C4-2B (cell line): Measurements from ENCODE around the gene RAD18.

Experiments
- H3K27ac ChIP-seq: fragments of 450-650 bp; 2 replicates; pipeline ENCODE4 v1.5.1; 2017
- ZFX ChIP-seq: fragments of 450-650 bp; IDR thresholded peaks from 2 replicates; pipeline ENCODE4 v1.6.1; 2017
- TF ChIP-seq, protein P1 (sequence below): fragments of 450-650 bp; conservative IDR thresholded peaks from 2 replicates; pipeline ENCODE4 v1.5.1; 2017; ENCODE audit warnings: mild to moderate bottlenecking

The RAD18 gene

DNA sequence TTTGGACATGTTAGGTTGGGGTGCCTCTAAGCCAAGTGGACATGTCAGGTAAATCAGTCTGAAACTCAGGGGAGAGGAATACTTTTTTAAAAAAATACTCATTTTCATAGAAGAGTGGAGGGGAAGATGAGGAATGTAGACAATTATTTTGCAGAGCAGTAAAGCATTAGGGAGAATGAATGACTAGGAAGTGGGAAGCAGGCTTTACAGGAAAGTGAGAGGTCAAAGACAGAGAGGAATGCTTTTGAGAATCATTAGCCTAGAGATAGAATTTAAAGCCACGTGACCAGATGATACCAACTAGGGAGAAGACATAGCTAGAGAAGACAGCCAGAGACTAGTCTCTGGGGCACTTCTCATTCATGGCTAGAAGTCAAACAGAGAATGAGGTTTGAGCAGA lies 91.0 kb downstream of the RAD18 start:
- no peak overlapping the region for H3K27ac ChIP-seq
- no peak for TF ChIP-seq ZFX
- TF ChIP-seq, protein P1, sequence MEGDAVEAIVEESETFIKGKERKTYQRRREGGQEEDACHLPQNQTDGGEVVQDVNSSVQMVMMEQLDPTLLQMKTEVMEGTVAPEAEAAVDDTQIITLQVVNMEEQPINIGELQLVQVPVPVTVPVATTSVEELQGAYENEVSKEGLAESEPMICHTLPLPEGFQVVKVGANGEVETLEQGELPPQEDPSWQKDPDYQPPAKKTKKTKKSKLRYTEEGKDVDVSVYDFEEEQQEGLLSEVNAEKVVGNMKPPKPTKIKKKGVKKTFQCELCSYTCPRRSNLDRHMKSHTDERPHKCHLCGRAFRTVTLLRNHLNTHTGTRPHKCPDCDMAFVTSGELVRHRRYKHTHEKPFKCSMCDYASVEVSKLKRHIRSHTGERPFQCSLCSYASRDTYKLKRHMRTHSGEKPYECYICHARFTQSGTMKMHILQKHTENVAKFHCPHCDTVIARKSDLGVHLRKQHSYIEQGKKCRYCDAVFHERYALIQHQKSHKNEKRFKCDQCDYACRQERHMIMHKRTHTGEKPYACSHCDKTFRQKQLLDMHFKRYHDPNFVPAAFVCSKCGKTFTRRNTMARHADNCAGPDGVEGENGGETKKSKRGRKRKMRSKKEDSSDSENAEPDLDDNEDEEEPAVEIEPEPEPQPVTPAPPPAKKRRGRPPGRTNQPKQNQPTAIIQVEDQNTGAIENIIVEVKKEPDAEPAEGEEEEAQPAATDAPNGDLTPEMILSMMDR, result no peak

DNA sequence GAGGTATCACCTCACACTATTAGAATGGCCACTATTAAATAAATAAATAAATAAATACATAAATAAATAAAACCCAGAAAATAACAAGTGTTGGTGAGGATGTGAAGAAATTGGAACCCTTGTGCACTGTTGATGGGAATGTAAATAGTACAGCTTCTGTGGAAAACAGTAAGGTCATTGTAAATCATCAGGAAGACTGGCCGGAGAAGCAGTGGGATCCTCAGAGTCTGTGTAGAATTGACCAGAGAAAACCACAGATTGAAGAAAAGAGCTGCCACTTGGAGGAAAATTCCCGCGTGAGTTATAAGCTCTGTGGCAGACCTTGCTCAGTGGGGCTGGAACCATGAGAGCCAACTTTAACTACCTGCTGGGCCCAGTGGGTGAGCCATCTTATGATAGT lies 92.0 kb downstream of the RAD18 start:
- H3K27ac ChIP-seq, result no peak overlapping the region
- TF ChIP-seq, protein P1, result no peak
- no peak for TF ChIP-seq ZFX

DNA sequence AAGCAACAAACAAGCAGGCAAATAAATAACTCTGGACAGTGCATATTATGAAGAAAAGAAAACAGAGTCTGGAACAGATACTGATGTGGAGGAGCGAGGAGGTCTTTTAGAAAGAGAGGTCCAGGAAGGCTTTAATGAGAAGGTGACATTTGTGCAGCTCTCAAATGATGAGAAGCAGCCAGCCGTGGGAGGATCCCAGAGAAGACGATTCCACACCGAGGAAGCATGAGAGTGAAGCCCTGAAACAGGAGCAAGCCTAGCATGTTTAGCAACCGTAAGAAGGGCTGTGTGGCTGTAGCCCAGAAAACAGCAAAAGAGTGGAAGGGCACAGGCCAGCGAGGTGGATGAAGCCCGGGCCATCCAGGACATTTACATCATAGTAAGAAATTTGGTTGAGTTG lies 93.1 kb downstream of the RAD18 start:
- no peak overlapping the region for H3K27ac ChIP-seq
- TF ChIP-seq, protein P1, result no peak
- no peak for TF ChIP-seq ZFX

DNA sequence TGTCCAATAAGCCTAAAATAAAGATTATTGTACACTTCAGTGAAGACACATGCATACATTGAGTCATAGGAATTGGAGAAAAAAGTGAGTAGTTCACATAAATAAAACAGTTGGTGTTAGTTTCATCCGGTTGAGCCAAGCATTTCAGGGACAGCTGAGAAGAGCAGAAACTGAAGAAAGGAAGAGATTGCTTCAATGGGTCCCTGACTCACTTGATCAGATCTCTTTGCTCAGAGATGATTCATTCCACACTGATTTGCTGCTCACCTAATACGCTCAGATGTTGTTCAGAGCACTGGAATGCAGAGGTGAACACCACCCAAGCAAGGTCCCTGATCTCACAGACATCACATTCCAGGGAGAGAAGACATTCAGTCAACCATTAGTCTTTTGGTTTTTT lies 93.7 kb downstream of the RAD18 start:
- TF ChIP-seq, protein P1, result no peak
- no peak for TF ChIP-seq ZFX
- no peak overlapping the region for H3K27ac ChIP-seq

DNA sequence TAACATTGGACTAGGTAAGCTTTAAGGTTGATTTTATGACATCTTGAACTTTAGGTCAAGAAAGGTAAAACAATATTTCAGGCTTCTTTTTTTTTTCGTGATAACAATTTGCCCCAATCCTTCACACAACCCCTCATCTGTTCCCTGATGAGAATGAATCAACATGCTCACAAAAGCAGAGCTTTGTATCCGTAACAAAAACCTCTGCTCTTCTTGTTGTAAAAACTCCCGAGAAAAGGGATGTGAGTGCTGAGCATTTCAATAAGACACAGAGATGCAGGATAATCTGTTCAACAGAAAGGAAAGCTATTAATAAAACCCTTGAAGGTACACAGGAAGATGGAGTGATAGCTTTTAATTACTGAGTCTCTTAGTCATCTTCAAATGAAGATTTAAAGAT lies 94.3 kb downstream of the RAD18 start:
- TF ChIP-seq, protein P1, result no peak
- TF ChIP-seq ZFX, result no peak
- H3K27ac ChIP-seq, result no peak overlapping the region

DNA sequence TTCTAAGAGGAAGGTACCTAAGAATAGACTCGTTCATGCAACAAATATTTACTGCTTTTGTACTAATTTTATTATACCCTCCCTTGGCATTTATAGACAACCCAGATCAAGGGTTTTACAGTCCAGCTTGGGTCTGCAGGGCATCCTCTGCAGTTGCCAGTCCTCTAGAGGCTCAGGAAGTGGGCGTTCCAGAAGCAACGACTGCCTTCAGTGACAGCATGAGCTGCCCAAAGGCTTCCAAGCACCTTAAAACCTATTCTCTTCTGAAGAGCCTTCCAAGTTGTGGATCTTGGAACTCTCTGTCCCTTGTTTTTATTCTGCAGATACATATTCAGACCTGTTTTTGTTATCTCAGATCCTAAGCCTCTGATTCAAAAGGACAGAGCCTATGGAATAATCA lies 95.6 kb downstream of the RAD18 start:
- H3K27ac ChIP-seq, result no peak overlapping the region
- TF ChIP-seq, protein P1, result no peak
- TF ChIP-seq ZFX, result no peak

DNA sequence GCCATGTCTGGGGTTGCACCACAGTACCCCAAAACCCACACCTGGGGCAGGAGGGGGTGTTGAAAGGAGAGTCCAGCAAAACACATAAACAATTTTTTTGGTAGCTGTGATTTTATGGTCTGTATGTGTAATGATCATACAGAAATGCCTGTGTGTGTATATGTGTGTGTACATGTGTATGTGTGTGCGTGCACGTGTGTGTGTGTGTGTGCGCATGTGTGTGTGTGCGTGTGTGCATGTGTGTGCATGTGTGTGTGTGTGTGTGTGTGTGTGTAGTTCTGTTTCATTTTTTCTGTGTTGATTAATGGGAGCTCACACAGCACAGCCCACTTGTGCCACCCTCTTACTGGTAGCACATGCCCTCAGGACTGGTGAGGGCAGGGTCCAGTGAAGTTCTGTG lies 97.6 kb downstream of the RAD18 start:
- no peak overlapping the region for H3K27ac ChIP-seq
- TF ChIP-seq ZFX, result no peak
- TF ChIP-seq, protein P1, result no peak
